GM12864 (cell line): ENCODE results near the gene PITPNM1.
"Not testable (repeated sequence)": the region's sequence is repeated elsewhere in the genome, so short reads cannot be mapped to it uniquely, and the experiment has no call there.

ENCODE experiments used
- DNase-seq: peaks from one replicate; pipeline ENCODE4 v3.0.0-alpha.2; 2011; ENCODE audit warnings: low read depth
- H3K4me3 ChIP-seq: 2 replicates; pipeline ENCODE4 v1.5.1; 2011; ENCODE audit warnings: mild to moderate bottlenecking, low read depth, low read length, control low read depth
- CTCF ChIP-seq: IDR thresholded peaks from 2 replicates; pipeline ENCODE4 v1.5.1; 2011; ENCODE audit warnings: low read depth, mild to moderate bottlenecking, moderate library complexity, low read length, control low read depth, inconsistent platforms; ENCODE audit errors: missing control alignments

PITPNM1 gene

GRCh38 chr11:67517784-67518552 lies 12.8 kb upstream of the PITPNM1 start:
- no peak for DNase-seq
- no peak for TF ChIP-seq CTCF

GRCh38 chr11:67516806-67517205 lies 11.6 kb upstream of the PITPNM1 start:
- DNase-seq = no peak
- no peak overlapping the region for H3K4me3 ChIP-seq
- TF ChIP-seq CTCF = no peak

More at GRCh38 chr11:67517784-67518552, 12.8 kb upstream of the PITPNM1 start:
- H3K4me3 ChIP-seq = no peak overlapping the region

- no peak overlapping the region for H3K4me3 ChIP-seq
- TF ChIP-seq CTCF = no peak
- DNase-seq = no peak
Observed at GRCh38 chr11:67514116-67514515, 9.0 kb upstream of the PITPNM1 start.

GRCh38 chr11:67511558-67511957 lies 6.4 kb upstream of the PITPNM1 start:
- not testable (repeated sequence) for DNase-seq, H3K4me3 ChIP-seq

- DNase-seq = no peak
- no peak overlapping the region for H3K4me3 ChIP-seq
- TF ChIP-seq CTCF = no peak
Observed at GRCh38 chr11:67510023-67510345, 4.8 kb upstream of the PITPNM1 start.

GRCh38 chr11:67508486-67509121 lies 3.4 kb upstream of the PITPNM1 start:
- DNase-seq = peak; percentile 87
- peak overlapping the region; percentile 76 for H3K4me3 ChIP-seq
- TF ChIP-seq CTCF = no peak

GRCh38 chr11:67507864-67508485 lies 2.8 kb upstream of the PITPNM1 start, which contains the start of gene CDK2AP2:
Gene CDK2AP2, minus strand, starts transcription at chr11:67508162. Its CDS starts 80 bp downstream, at chr11:67508082.
- TF ChIP-seq CTCF = no peak
- peak within 1 kb of the TSS; percentile 76 for H3K4me3 ChIP-seq
- peak; percentile 99 for DNase-seq
